ENCODE results near the gene PTPN22. TPM values are rescaled to one million over a fixed set of nuclear protein-coding genes. Genes with fewer than 3 reads are reported as not detected.

PTPN22 gene
- total and polyA plus RNA-seq, 9 of the 15 experiments (the other 6 are each of a cell fraction or from before 2014, with no cell fraction given), result 0.45 to 4.6 (median 1.1) TPM

- intact Hi-C loops (cut with micrococcal nuclease), result no loop called here
- 43% methylated on average over 4 of the region's 4 CpGs for WGBS (ENCODE audit: insufficient coverage, low coverage, missing lambda C conversion rate)
- ATAC-seq (no peak), DNase-seq (ENCODE audit: extremely low read depth in 1 of 4, low spot score in 3 of 4) (no peak), FAIRE-seq (no peak)
- Histone ChIP-seq H3K4me1 (replicated peaks in 1 of 2; ENCODE audit: control insufficient read depth in 2 of 2, insufficient read depth in 2 of 2, low read length in 2 of 2) (peaks cover 4 to 13% of the 10 kb centered on the region in 2 experiments; a peak in 2 of 5 replicates), H3K27ac (ENCODE audit: extremely low read depth, low read depth, low read length) (no peak overlapping the region), H3K9ac (ENCODE audit: insufficient read depth in 1 of 2, low read depth in 2 of 2, low read length in 2 of 2) (no peak overlapping the region), H3K4me3 (no peak overlapping the region), H3K27me3 (ENCODE audit: control insufficient read depth in 2 of 2, insufficient read depth in 2 of 2, low read length in 2 of 2) (no peaks in the 10 kb centered on the region), H2AFZ (ENCODE audit: low read depth, low read length) (no peak overlapping the region), H3K79me2 (ENCODE audit: control insufficient read depth, insufficient read depth, low read length) (no peaks in the 10 kb centered on the region), H4K20me1 (replicated peaks; ENCODE audit: control insufficient read depth, insufficient read depth, low read length) (no peaks in the 10 kb centered on the region), H3K36me3 (ENCODE audit: control insufficient read depth, insufficient read depth, low read length) (no peaks in the 10 kb centered on the region), H3K9me3 (replicated peaks; ENCODE audit: control insufficient read depth, insufficient read depth, low read depth, low read length) (no peaks in the 10 kb centered on the region), H3K9me1 (ENCODE audit: control insufficient read depth, insufficient read depth, low read length) (no peaks in the 10 kb centered on the region), H3K4me2 (ENCODE audit: insufficient read depth, low read length) (no peak overlapping the region)
- TF ChIP-seq MTA1 (IDR thresholded peaks at IDR 0.05; ENCODE audit: borderline replicate concordance), result no peak
- TF ChIP-seq BRF2 (IDR thresholded peaks at IDR 0.05; ENCODE audit: borderline replicate concordance, insufficient read depth, insufficient read length), result no peak
- no peak for TF ChIP-seq SMC3 (conservative IDR thresholded peaks at IDR 0.05; ENCODE audit: insufficient read depth, low read depth, low read length)
- no peak for TF ChIP-seq WHSC1 (IDR thresholded peaks at IDR 0.05; ENCODE audit: low read length)
- TF ChIP-seq HMGN3 (IDR thresholded peaks at IDR 0.05; ENCODE audit: borderline replicate concordance, extremely low read depth, insufficient read length, low read depth, low read length), result no peak
- TF ChIP-seq SNRNP70 (optimal IDR thresholded peaks at IDR 0.05; ENCODE audit: low read depth, low read length), result no peak
- TF ChIP-seq CHD2 (IDR thresholded peaks at IDR 0.05; ENCODE audit: low read depth, low read length), result no peak
- TF ChIP-seq NFIX (CRISPR knock-in tag; IDR thresholded peaks at IDR 0.05; ENCODE audit: low read depth), result no peak
- no peak for TF ChIP-seq FOXM1 (IDR thresholded peaks at IDR 0.05; ENCODE audit: low read depth)
- no peak for TF ChIP-seq FOXM1 (CRISPR knock-in tag; IDR thresholded peaks at IDR 0.05; ENCODE audit: low read depth)
- no peak for TF ChIP-seq TCFL5 (CRISPR knock-in tag; conservative IDR thresholded peaks at IDR 0.05)
- CTCF ChIA-PET (ENCODE audit: low intra/inter-chr PET ratio), result no interaction called here
- no TSS peak for BruUV-seq (replicated peaks)
- in situ Hi-C loops (cut with MboI), result no loop called here
- POLR2A ChIA-PET, result interaction anchor here (0.6 to 0.9 kb wide), 3 partner anchors 34 to 995 kb away, joined by 3 read pairs; no protein-coding TSS in a partner anchor
Measured at GRCh38 chr1:113855630-113856400, 15.7 kb downstream of the PTPN22 start.

All from K562 (cell line).